ENCODE measurements around the gene TRIM33. TPM values are rescaled to one million over a fixed set of nuclear protein-coding genes. Genes with fewer than 3 reads are reported as not detected.
"Not testable (repeated sequence)": the region's sequence is repeated elsewhere in the genome, so short reads cannot be mapped to it uniquely, and the experiment has no call there.

Gene TRIM33
- total RNA-seq, 1 donor from 2014 or later = 75.4 TPM

- Histone ChIP-seq H2AFZ (replicated peaks) (peak overlapping the region; percentile 68), H3K4me3 (no peak overlapping the region)
- TF ChIP-seq CTCF (IDR thresholded peaks at IDR 0.05) (no peak), EZH2 (IDR thresholded peaks at IDR 0.05) (no peak), EZH2phosphoT487 (IDR thresholded peaks at IDR 0.05) (no peak)
Observed at GRCh38 chr1:114368560-114369255, 142.3 kb downstream of the TRIM33 start.

GRCh38 chr1:114367810-114368209 lies 143.2 kb downstream of the TRIM33 start:
- Histone ChIP-seq H3K79me2 (ENCODE audit: low read depth) (no peaks in the 10 kb centered on the region), H4K20me1 (ENCODE audit: low read depth) (no peaks in the 10 kb centered on the region), H3K4me3 (no peak overlapping the region), H3K4me2 (no peak overlapping the region), H3K36me3 (no peaks in the 10 kb centered on the region), H3F3A (ENCODE audit: low read depth) (no peaks in the 10 kb centered on the region), H3K27me3 (no peaks in the 10 kb centered on the region), H3K27ac (no peak overlapping the region), H3K4me1 (no peaks in the 10 kb centered on the region), H3K9me3 (ENCODE audit: low read depth) (peaks cover under 1% of the 10 kb centered on the region), H2AFZ (replicated peaks) (peak overlapping the region; percentile 68), H3K9ac (no peak overlapping the region)
- Mint-ChIP-seq H3K4me1 (no peaks in the 10 kb centered on the region), H3K4me3 (no peak overlapping the region), H3K36me3 (no peaks in the 10 kb centered on the region), H3K9me3 (peaks cover 18% of the 10 kb centered on the region), H3K27ac (no peak overlapping the region), H3K27me3 (ENCODE audit: insufficient read depth, low read depth) (peaks cover 5% of the 10 kb centered on the region)
- no peak for DNase-seq (ENCODE audit: low spot score)
- TF ChIP-seq EZH2 (IDR thresholded peaks at IDR 0.05) (no peak), CTCF (IDR thresholded peaks at IDR 0.05) (no peak)

More at GRCh38 chr1:114368560-114369255, 142.3 kb downstream of the TRIM33 start:
- no peak overlapping the region for H3K4me2 ChIP-seq
- Mint-ChIP-seq H3K9me3 (peaks cover 14% of the 10 kb centered on the region), H3K4me3 (no peak overlapping the region), H3K36me3 (no peaks in the 10 kb centered on the region), H3K4me1 (no peaks in the 10 kb centered on the region), H3K27me3 (ENCODE audit: insufficient read depth, low read depth) (peaks cover 5% of the 10 kb centered on the region), H3K27ac (no peak overlapping the region)
- H3F3A ChIP-seq (ENCODE audit: low read depth) = no peaks in the 10 kb centered on the region
- H3K4me1 ChIP-seq = no peaks in the 10 kb centered on the region
- DNase-seq (ENCODE audit: low spot score) = no peak
- no peak overlapping the region for H3K9ac ChIP-seq
- no peak overlapping the region for H3K27ac ChIP-seq
- H3K9me3 ChIP-seq (ENCODE audit: low read depth) = peaks cover 9% of the 10 kb centered on the region
- H3K36me3 ChIP-seq = no peaks in the 10 kb centered on the region
- H3K79me2 ChIP-seq (ENCODE audit: low read depth) = no peaks in the 10 kb centered on the region
- no peaks in the 10 kb centered on the region for H4K20me1 ChIP-seq (ENCODE audit: low read depth)
- H3K27me3 ChIP-seq = no peaks in the 10 kb centered on the region

- H3F3A ChIP-seq (ENCODE audit: low read depth); H3K4me3 ChIP-seq; H3K4me1 Mint-ChIP-seq; H3K4me1 ChIP-seq; H3K9ac ChIP-seq; H3K27ac ChIP-seq; H3K27me3 ChIP-seq; DNase-seq (ENCODE audit: low spot score); H2AFZ ChIP-seq (replicated peaks); H3K4me2 ChIP-seq; H3K9me3 ChIP-seq (ENCODE audit: low read depth); H3K79me2 ChIP-seq (ENCODE audit: low read depth); H3K27ac Mint-ChIP-seq; H3K27me3 Mint-ChIP-seq (ENCODE audit: insufficient read depth, low read depth); H4K20me1 ChIP-seq (ENCODE audit: low read depth); H3K36me3 ChIP-seq; H3K36me3 Mint-ChIP-seq; H3K4me3 Mint-ChIP-seq: not testable (repeated sequence)
- H3K9me3 Mint-ChIP-seq = peaks cover 14% of the 10 kb centered on the region
Observed at GRCh38 chr1:114363230-114363629, 147.8 kb downstream of the TRIM33 start.

GRCh38 chr1:114359791-114360190 lies 151.2 kb downstream of the TRIM33 start:
- H3K27ac Mint-ChIP-seq = no peak overlapping the region
- Histone ChIP-seq H3K4me1 (no peaks in the 10 kb centered on the region), H4K20me1 (ENCODE audit: low read depth) (no peaks in the 10 kb centered on the region), H3K27ac (no peak overlapping the region), H3K79me2 (ENCODE audit: low read depth) (no peaks in the 10 kb centered on the region), H3K9me3 (ENCODE audit: low read depth) (no peaks in the 10 kb centered on the region), H2AFZ (replicated peaks) (no peak overlapping the region), H3K27me3 (no peaks in the 10 kb centered on the region), H3F3A (ENCODE audit: low read depth) (no peaks in the 10 kb centered on the region), H3K9ac (no peak overlapping the region), H3K36me3 (no peaks in the 10 kb centered on the region), H3K4me3 (no peak overlapping the region), H3K4me2 (no peak overlapping the region)
- H3K9me3 Mint-ChIP-seq = peaks cover 13% of the 10 kb centered on the region
- H3K4me3 Mint-ChIP-seq = no peak overlapping the region
- no peaks in the 10 kb centered on the region for H3K27me3 Mint-ChIP-seq (ENCODE audit: insufficient read depth, low read depth)
- H3K4me1 Mint-ChIP-seq = no peaks in the 10 kb centered on the region
- TF ChIP-seq CTCF (IDR thresholded peaks at IDR 0.05) = no peak
- no peak for TF ChIP-seq EZH2 (IDR thresholded peaks at IDR 0.05)
- TF ChIP-seq EZH2phosphoT487 (IDR thresholded peaks at IDR 0.05) = no peak
- no peaks in the 10 kb centered on the region for H3K36me3 Mint-ChIP-seq
- no peak for DNase-seq (ENCODE audit: low spot score)

All from neural progenitor cell (in vitro differentiated cells).